HG03565 (cell line): ENCODE data around the gene TIMP3.
"Not testable (repeated sequence)": the region's sequence is repeated elsewhere in the genome, so short reads cannot be mapped to it uniquely, and the experiment has no call there.

Experiments
- ATAC-seq: cut with Tn5 transposase; IDR thresholded peaks from one replicate; pipeline ENCODE4 v1.9.1; 2021; ENCODE audit warnings: mild to moderate bottlenecking, moderate library complexity; ENCODE audit not compliant: unreplicated experiment

Gene TIMP3

DNA sequence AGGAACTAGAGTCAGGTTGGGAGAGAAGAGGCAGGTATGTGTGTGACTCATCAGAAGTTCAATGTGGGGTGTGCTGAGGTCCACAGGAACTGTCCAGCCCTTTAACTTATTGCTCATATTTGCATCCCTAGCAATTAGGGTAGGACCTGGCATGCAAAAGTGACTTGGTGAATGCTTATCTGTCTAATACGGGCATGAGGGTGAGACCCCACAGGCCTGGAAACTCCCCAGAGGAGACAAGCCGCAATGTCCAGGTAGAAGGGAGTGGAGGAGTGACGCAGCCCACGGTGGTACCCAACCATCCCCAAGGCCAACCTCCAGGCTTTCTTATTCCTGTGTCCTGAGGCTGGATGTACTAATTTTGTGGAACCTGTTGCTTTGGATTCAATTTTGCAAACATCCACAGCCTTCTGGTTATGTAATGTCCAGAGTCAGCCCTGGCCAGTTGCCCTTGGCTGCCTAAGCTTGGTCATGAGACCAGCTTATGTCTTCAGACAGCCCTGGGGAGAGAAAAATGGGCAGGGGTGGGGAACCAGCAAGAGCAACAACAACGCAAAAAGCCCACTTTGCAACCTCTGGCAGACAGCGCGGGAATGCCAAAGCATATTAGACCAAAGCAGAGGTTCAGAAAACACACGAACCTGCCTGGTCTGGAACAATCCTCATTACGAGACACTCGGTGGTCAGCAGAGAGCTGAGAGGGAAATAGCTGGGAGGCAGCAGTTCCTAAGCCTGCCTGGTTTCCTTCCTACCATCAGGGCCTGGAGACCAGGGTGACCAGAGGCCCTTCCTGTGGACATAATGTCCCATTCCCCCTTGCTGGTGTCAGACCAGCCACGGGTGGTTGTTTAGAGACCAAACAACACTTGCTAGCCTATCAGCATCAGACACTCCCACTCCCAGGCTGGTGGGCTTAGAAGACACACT, 49.3 kb downstream of the TIMP3 start:
- no peak for ATAC-seq

DNA sequence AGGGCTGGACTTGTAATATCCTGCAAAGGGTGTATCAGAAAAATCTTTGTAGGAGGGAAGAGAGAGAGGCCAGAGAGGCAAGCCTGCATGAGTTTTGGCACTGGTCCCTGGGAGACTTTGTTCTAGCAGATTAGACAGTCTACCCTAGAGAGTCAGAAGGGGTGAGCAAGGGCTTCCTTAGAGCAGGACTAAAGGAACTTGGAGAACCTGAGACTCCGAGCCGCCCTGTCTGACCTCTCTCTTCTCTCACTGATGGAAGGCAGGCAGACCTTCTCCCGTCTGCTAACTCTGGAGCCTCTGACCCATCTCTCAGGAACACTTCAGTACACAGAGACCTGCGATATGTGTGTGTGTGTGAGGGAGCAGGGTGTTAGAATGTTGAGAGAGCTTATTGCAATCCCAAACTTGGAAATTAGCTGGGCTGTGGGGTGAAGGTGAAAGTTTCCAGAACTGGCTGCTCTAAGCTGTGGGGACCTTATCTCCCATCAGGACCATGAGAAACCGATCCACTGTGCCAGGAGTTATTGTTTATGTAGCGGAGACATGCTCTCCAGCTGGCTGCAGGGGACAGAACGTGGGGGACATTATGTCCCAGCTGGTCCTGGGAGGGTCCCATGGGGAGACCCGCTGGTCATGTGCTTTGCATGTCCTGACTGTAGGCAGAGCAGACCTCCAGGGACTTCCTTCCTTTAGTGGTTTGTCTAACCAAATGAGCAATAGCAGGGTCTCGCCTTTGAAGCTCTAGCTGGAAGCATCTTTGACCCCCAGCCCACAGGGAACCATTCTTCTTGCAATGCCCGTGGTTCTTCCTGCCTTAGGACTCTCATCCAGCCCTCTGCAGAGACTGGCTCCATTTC, 51.1 kb downstream of the TIMP3 start:
- no peak for ATAC-seq

- no peak for ATAC-seq
Measured at GRCh38 chr22:32853662-32854061, 52.2 kb downstream of the TIMP3 start.

GRCh38 chr22:32854351-32854804, 52.9 kb downstream of the TIMP3 start:
- ATAC-seq, result no peak

DNA sequence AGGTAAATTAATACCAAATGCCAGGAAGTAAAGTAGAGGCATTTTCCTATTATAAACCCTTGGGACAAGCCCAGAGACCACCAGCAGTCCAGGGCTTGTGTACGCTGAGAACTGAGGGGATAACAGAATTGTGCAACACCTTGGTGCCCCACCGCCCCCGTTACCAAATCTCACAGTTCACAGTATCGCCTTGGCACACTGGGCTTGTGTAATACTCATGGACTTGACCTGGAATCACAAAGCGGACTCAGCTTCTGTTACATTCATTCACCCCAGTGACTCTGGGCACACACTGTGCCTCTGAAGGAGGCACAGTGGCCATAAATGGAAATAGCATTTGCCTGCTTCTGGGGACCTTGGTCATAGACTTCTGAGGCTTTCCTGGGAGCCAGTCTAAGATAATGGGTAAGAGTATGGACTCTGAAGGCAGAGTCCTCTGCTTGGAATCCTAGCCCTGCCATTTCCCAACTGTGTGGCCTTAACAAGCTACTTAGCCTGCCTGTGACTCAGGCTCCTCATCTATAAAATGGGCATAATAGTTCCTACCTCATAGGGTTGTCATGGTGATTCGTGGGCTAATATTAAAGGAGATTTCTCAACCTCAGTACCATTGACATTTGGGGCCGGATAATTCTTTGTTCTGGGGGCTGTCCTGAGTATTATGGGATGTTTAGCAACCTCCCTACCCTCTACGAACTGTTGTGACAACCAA, 53.7 kb downstream of the TIMP3 start:
- no peak for ATAC-seq

- no peak for ATAC-seq
Measured at GRCh38 chr22:32858121-32858703, 56.7 kb downstream of the TIMP3 start.

- ATAC-seq, result no peak
Measured at GRCh38 chr22:32858957-32859356, 57.5 kb downstream of the TIMP3 start.

DNA sequence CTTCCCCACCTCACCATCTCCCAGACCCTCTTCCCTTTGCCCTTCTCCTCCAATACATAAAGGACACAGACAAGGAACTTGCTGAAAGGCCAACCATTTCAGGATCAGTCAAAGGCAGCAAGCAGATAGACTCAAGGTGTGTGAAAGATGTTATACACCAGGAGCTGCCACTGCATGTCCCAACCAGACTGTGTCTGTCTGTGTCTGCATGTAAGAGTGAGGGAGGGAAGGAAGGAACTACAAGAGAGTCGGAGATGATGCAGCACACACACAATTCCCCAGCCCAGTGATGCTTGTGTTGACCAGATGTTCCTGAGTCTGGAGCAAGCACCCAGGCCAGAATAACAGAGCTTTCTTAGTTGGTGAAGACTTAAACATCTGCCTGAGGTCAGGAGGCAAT, 58.2 kb downstream of the TIMP3 start:
- ATAC-seq, result no peak

DNA sequence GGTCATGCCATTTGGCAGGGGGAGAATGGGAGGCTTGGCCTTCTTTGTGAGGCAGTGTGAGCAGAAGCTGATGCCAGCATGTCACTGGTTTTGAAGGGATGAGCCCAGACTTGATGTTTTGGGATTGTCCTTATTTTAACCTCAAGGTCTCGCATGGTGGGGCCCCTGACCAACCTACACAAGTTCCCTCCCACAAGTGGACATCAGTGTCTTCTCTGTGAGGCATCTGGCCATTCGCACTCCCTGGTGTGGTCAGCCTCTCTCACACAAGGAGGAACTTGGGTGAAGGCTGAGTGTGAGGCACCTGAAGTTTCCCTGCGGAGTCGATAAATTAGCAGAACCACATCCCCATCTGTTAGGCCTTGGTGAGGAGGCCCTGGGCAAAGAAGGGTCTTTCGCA, 59.8 kb downstream of the TIMP3 start:
- no peak for ATAC-seq

DNA sequence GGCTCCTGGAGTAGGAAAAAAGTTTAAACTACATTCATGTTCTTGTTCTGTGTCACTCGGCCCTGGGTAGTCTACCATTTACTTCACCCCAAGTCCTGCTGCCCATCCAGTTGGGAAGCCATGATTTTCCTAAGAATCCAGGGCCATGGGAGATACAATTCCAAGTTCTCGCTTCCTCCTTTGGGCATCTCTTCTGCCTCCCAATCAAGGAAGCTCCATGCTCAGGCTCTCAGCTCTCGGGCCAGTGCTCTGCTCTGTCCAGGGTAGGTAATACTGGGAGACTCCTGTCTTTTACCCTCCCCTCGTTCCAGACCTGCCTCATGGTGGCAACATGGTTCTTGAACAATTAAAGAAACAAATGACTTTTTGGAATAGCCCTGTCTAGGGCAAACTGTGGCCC, 60.6 kb downstream of the TIMP3 start:
- ATAC-seq, result no peak

- no peak for ATAC-seq
Measured at GRCh38 chr22:32862936-32863661, 61.6 kb downstream of the TIMP3 start.

- no peak for ATAC-seq
Measured at GRCh38 chr22:32864041-32864440, 62.5 kb downstream of the TIMP3 start.

GRCh38 chr22:32864596-32864995, 63.1 kb downstream of the TIMP3 start:
- ATAC-seq, result no peak

GRCh38 chr22:32866953-32867352, 65.4 kb downstream of the TIMP3 start:
- no peak for ATAC-seq

DNA sequence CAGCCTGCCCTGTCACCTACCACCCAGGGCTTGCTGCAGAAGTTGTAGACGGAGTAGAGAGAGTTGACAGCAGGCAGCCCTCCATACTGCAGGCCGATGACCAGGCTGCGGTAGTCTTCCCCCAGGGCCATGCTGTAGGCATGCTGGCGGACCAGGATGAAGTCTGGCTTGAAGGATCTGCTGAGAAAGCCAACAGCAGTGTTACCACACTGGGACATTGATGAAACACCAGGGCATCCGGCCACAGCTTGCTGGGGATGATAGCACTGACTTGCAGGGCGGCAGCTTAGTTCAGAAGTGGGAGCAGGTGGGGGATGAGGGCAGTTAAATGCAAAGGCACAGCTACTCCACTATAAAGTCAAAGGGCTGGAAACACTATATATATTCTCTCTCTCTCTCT, 67.4 kb downstream of the TIMP3 start:
- no peak for ATAC-seq

GRCh38 chr22:32870474-32870873, 69.0 kb downstream of the TIMP3 start:
- no peak for ATAC-seq

DNA sequence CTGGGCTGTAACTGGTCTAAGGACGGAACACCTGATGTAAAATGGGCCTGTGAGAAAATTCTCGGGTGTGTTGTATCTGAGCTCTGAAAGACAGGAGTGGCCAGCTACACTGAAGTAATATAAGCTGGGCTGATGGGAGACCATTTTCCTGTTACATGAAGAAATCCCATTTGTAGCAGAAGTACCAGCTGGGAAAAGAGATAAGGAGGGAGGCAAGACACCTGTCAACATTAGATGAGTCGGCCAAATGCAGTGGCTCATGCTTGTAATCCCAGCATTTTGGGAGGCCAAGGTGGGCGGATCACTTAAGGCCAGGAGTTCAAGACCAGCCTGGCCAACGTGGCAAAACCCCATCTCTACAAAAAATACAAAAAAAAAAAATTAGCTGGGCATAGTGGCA, 72.1 kb downstream of the TIMP3 start:
- ATAC-seq, result not testable (repeated sequence)

GRCh38 chr22:32874385-32874784, 72.9 kb downstream of the TIMP3 start:
- ATAC-seq, result no peak

- no peak for ATAC-seq
Measured at GRCh38 chr22:32874976-32875375, 73.5 kb downstream of the TIMP3 start.

DNA sequence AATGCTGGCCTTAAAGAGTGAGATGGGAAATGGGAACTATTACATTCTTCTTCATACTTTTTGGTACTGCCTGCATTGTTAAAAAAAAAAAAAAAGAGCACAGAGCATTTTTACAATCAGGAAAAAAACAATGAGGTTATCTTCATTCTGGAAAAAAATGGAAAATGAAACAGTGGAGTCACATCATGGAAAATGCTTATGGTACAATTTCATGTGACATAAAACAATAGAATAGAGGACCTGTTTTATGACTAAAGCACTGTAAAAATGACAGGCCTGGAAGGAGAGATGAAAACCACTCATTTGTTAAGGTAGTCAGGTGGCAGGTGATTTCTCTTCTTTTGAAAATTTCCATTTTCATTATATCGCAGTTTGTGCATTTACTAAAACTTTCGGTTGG, 75.0 kb downstream of the TIMP3 start:
- ATAC-seq, result no peak
